Parathyroid adenoma (tissue), 2 donors: ENCODE measurements around the gene LUC7L.
"Not testable (repeated sequence)": the region's sequence is repeated elsewhere in the genome, so short reads cannot be mapped to it uniquely, and the experiment has no call there.

Experiments
- H2AFZ ChIP-seq: fragments of 300-600 bp; sonication (generic); one replicate; pipeline ENCODE4 v1.7.0; 2017; ENCODE audit warnings: antibody characterized with exemption, mild to moderate bottlenecking
- H3K27ac ChIP-seq: fragments of 300-600 bp; sonication (generic); one replicate; pipeline ENCODE4 v1.7.0; 2017
- H3K27me3 ChIP-seq: fragments of 300-600 bp; sonication (generic); one replicate; pipeline ENCODE4 v1.7.0; 2017; ENCODE audit warnings: low read length; ENCODE audit not compliant: control insufficient read depth, insufficient read depth
- H3K36me3 ChIP-seq: fragments of 300-600 bp; sonication (generic); one replicate; pipeline ENCODE4 v1.7.0; 2017; ENCODE audit warnings: low read length; ENCODE audit not compliant: control insufficient read depth, insufficient read depth
- H3K4me1 ChIP-seq: fragments of 300-600 bp; sonication (generic); one replicate; pipeline ENCODE4 v1.7.0; 2017; ENCODE audit warnings: control low read depth
- H3K4me2 ChIP-seq: fragments of 300-600 bp; sonication (generic); one replicate; pipeline ENCODE4 v1.7.0; 2017; ENCODE audit warnings: low read length
- H3K4me3 ChIP-seq: fragments of 300-600 bp; sonication (generic); one replicate; pipeline ENCODE4 v1.7.0; 2017; ENCODE audit warnings: low read depth, low read length
- H3K79me2 ChIP-seq: fragments of 300-600 bp; sonication (generic); one replicate; pipeline ENCODE4 v1.7.0; 2017; ENCODE audit warnings: control low read depth
- H3K9ac ChIP-seq: fragments of 300-600 bp; sonication (generic); one replicate; pipeline ENCODE4 v1.7.0; 2017; ENCODE audit warnings: mild to moderate bottlenecking
- H3K9me3 ChIP-seq: fragments of 300-600 bp; sonication (generic); one replicate; pipeline ENCODE4 v1.7.0; 2017; ENCODE audit warnings: low read length; ENCODE audit not compliant: control insufficient read depth
- CTCF ChIP-seq: fragments of 300-600 bp; sonication (generic); IDR thresholded peaks from one replicate; pipeline ENCODE4 v1.7.0; 2017; ENCODE audit warnings: antibody characterized with exemption, mild to moderate bottlenecking
- donor health status: primary hyperparathyroidism.

LUC7L gene

GRCh38 chr16:154217-155030 lies 74.8 kb downstream of the LUC7L start:
- Histone ChIP-seq H3K9ac (no peak overlapping the region), H3K9me3 (no peaks in the 10 kb centered on the region), H2AFZ (peak overlapping the region; percentile 91), H3K4me2 (peak overlapping the region; percentile 65), H3K27me3 (no peaks in the 10 kb centered on the region), H3K4me3 (peak overlapping the region; percentile 35), H3K4me1 (no peaks in the 10 kb centered on the region), H3K36me3 (no peaks in the 10 kb centered on the region), H3K79me2 (no peaks in the 10 kb centered on the region), H3K27ac (no peak overlapping the region)
- TF ChIP-seq CTCF: no peak

GRCh38 chr16:153550-154216 lies 75.6 kb downstream of the LUC7L start:
- H2AFZ ChIP-seq, H3K4me1 ChIP-seq, H3K27me3 ChIP-seq, H3K4me2 ChIP-seq, H3K79me2 ChIP-seq, H3K9ac ChIP-seq, H3K4me3 ChIP-seq, H3K9me3 ChIP-seq, H3K27ac ChIP-seq, H3K36me3 ChIP-seq: not testable (repeated sequence)

GRCh38 chr16:153129-153521 lies 76.1 kb downstream of the LUC7L start:
- not testable (repeated sequence) for H3K9ac ChIP-seq, H3K36me3 ChIP-seq, H3K27ac ChIP-seq, H3K27me3 ChIP-seq, H3K4me3 ChIP-seq, H3K9me3 ChIP-seq, H3K4me2 ChIP-seq, H3K4me1 ChIP-seq, H3K79me2 ChIP-seq, H2AFZ ChIP-seq

- no peak within 1 kb of the TSS for H3K27ac ChIP-seq
- H2AFZ ChIP-seq: no peak within 1 kb of the TSS
- no peak within 1 kb of the TSS for H3K9ac ChIP-seq
- no peaks in the 10 kb centered on the region for H3K36me3 ChIP-seq
- no peaks in the 10 kb centered on the region for H3K79me2 ChIP-seq
- no peaks in the 10 kb centered on the region for H3K9me3 ChIP-seq
- H3K4me2 ChIP-seq: no peak within 1 kb of the TSS
- TF ChIP-seq CTCF: no peak
- no peak within 1 kb of the TSS for H3K4me3 ChIP-seq
- H3K4me1 ChIP-seq: peaks cover 5% of the 10 kb centered on the region
- H3K27me3 ChIP-seq: no peaks in the 10 kb centered on the region
These were observed 76.8 kb downstream of the LUC7L start, which contains the start of gene HBZ for GRCh38 chr16:152141-153128. Gene HBZ (plus strand): TSS chr16:152644. CDS start chr16:152910, 266 bp downstream.

- peak overlapping the region; percentile 62 for H2AFZ ChIP-seq
- H3K79me2 ChIP-seq: no peaks in the 10 kb centered on the region
- no peak for TF ChIP-seq CTCF
- H3K9ac ChIP-seq: no peak overlapping the region
- H3K27ac ChIP-seq: no peak overlapping the region
- no peaks in the 10 kb centered on the region for H3K36me3 ChIP-seq
- no peak overlapping the region for H3K4me2 ChIP-seq
- H3K27me3 ChIP-seq: no peaks in the 10 kb centered on the region
- H3K9me3 ChIP-seq: no peaks in the 10 kb centered on the region
- H3K4me3 ChIP-seq: no peak overlapping the region
- peaks cover 5% of the 10 kb centered on the region for H3K4me1 ChIP-seq
These were observed 80.1 kb downstream of the LUC7L start for GRCh38 chr16:149024-149660.
